Lung (tissue), 12 donors: ENCODE data around the gene TSC1. TPM values are rescaled to one million over a fixed set of nuclear protein-coding genes. Genes with fewer than 3 reads are reported as not detected.

Experiments
- ATAC-seq: fragments of 200-7000 bp; cut with Tn5 transposase; one replicate; pipeline ENCODE4 v1.9.1; 2020; ENCODE audit warnings: moderate number of reproducible peaks; ENCODE audit not compliant: insufficient read depth, low FRiP score
- DNase-seq, 3 donors: peaks; one replicate each; pipeline ENCODE4 v3.0.0-alpha.2; 2013 to 2017
- H3K27ac ChIP-seq, 2 donors: one replicate each; pipeline ENCODE4 v1.5.1; 2013; ENCODE audit warnings: mild to moderate bottlenecking in 2 of 2, moderate library complexity in 2 of 2, control low read depth in 1 of 2, inconsistent platforms in 1 of 2, low read depth in 1 of 2, low read length in 1 of 2
- H3K27me3 ChIP-seq, 3 donors: one replicate each; pipeline ENCODE4 v1.5.1; 2013; ENCODE audit warnings: low read length in 2 of 3; ENCODE audit not compliant: control insufficient read depth in 3 of 3, insufficient read depth in 3 of 3
- H3K36me3 ChIP-seq, 4 donors: one replicate each; pipeline ENCODE4 v1.5.1; 2013; ENCODE audit warnings: low read length in 4 of 4, mild to moderate bottlenecking in 1 of 4, moderate library complexity in 1 of 4; ENCODE audit not compliant: control insufficient read depth in 4 of 4, insufficient read depth in 4 of 4
- H3K4me1 ChIP-seq, 5 donors: one replicate each; pipeline ENCODE4 v1.5.1; 2013; ENCODE audit warnings: low read length in 5 of 5, mild to moderate bottlenecking in 2 of 5, moderate library complexity in 1 of 5; ENCODE audit not compliant: control insufficient read depth in 5 of 5, insufficient read depth in 5 of 5
- H3K4me3 ChIP-seq: one replicate; pipeline ENCODE4 v1.5.1; 2013; ENCODE audit warnings: mild to moderate bottlenecking, control low read depth, moderate library complexity
- H3K9ac ChIP-seq, 2 donors: one replicate each; pipeline ENCODE4 v1.5.1; 2013; ENCODE audit warnings: low read length in 2 of 2, control low read depth in 1 of 2; ENCODE audit not compliant: insufficient read depth in 1 of 2
- H3K9me3 ChIP-seq, 4 donors: one replicate each; pipeline ENCODE4 v1.5.1; 2013; ENCODE audit warnings: low read length in 3 of 4, mild to moderate bottlenecking in 1 of 4, moderate library complexity in 1 of 4; ENCODE audit not compliant: control insufficient read depth in 4 of 4, insufficient read depth in 3 of 4
- WGBS, 2 donors: extraction: QIAGEN DNeasy Blood & Tissue Kit; methylation state at CpG; one replicate each; pipeline ENCODE4 v1.1.7; 2013; 5-methylcytosine and 5-hydroxymethylcytosine counted together
- polyA plus RNA-seq, 2 donors: library from polyadenylated mRNA; stranded (reverse); fragments of 200-250 nt; gene quantifications; one replicate each; pipeline ENCODE4 v1.2.1, GENCODE V29; 2013
- total RNA-seq, 2 donors: library from RNA; depleted of rRNA in 1 of 2; stranded (reverse); fragments of >200 nt in 1 of 2; gene quantifications; one replicate each; pipeline ENCODE4 v1.2.1, GENCODE V29; 2014 to 2021
- TF ChIP-seq, protein P1 (sequence below): IDR thresholded peaks from 2 replicates; pipeline ENCODE4 v1.5.1; 2012; ENCODE audit warnings: mild to moderate bottlenecking; ENCODE audit errors: control extremely low read depth, extremely low read depth
- donor health status: control.
- donor health status: control.
- donor health status: Bipolar disorder and iron deficiency.
- donor health status: healthy.
- donor health status: DM: yes; HTN: yes; CAD: no.

TSC1 gene
- total and polyA plus RNA-seq, 4 donors = 11.4 to 76.6 (median 33.5) TPM

DNA sequence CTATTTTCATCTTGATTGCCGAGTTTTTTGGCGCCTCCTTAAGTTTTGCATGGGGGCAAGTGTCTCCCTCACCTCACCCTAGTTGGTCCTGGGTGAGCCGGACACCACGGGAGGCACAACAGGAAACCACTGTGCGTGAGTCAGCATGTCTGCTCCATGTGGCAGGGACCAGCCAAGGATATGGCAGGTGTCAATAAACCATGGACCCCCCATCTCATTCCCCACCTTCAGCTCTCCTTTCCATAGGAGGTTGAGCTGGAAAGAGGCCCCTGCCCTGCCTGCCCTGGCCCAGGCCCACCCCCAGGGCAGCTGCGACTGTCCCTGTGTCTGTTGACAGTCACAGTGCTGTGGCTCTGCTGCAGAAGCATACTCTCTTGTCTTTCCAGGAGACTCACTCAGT, 62.6 kb downstream of the TSC1 start:
- Histone ChIP-seq H3K4me1 (peaks cover 0 to 9% (median 0%) of the 10 kb centered on the region in 5 donors), H3K36me3 (peaks cover 0 to 4% (median 4%) of the 10 kb centered on the region in 4 donors), H3K27me3 (no peaks in the 10 kb centered on the region), H3K9ac (no peak overlapping the region), H3K4me3 (no peak overlapping the region), H3K9me3 (no peaks in the 10 kb centered on the region), H3K27ac (no peak overlapping the region)
- ATAC-seq (no peak), DNase-seq (no peak)
- TF ChIP-seq, protein P1, sequence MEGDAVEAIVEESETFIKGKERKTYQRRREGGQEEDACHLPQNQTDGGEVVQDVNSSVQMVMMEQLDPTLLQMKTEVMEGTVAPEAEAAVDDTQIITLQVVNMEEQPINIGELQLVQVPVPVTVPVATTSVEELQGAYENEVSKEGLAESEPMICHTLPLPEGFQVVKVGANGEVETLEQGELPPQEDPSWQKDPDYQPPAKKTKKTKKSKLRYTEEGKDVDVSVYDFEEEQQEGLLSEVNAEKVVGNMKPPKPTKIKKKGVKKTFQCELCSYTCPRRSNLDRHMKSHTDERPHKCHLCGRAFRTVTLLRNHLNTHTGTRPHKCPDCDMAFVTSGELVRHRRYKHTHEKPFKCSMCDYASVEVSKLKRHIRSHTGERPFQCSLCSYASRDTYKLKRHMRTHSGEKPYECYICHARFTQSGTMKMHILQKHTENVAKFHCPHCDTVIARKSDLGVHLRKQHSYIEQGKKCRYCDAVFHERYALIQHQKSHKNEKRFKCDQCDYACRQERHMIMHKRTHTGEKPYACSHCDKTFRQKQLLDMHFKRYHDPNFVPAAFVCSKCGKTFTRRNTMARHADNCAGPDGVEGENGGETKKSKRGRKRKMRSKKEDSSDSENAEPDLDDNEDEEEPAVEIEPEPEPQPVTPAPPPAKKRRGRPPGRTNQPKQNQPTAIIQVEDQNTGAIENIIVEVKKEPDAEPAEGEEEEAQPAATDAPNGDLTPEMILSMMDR = no peak
- WGBS, 2 donors = 28 to 61% methylated on average over 6 of the region's 6 CpGs

DNA sequence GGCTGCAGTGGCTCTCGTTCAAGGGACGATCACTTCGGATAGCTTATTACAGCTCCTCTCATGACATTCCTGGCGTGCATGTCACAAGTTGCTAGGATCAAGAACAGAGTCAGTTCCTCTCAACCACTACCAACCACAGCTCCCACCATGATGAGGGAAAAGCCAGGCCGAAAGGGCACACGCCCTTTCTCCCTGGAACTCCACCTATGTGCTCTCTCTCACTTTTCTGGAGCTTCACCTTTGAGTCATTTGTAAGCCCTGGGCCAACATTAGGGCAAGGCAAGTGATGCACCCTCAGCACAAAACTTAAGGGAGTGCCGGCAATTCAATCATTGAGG, 64.1 kb downstream of the TSC1 start:
- ATAC-seq = no peak
- WGBS, 2 donors = 83 to 87% methylated on average over 7 of the region's 7 CpGs
- H3K27ac ChIP-seq = no peak overlapping the region

DNA sequence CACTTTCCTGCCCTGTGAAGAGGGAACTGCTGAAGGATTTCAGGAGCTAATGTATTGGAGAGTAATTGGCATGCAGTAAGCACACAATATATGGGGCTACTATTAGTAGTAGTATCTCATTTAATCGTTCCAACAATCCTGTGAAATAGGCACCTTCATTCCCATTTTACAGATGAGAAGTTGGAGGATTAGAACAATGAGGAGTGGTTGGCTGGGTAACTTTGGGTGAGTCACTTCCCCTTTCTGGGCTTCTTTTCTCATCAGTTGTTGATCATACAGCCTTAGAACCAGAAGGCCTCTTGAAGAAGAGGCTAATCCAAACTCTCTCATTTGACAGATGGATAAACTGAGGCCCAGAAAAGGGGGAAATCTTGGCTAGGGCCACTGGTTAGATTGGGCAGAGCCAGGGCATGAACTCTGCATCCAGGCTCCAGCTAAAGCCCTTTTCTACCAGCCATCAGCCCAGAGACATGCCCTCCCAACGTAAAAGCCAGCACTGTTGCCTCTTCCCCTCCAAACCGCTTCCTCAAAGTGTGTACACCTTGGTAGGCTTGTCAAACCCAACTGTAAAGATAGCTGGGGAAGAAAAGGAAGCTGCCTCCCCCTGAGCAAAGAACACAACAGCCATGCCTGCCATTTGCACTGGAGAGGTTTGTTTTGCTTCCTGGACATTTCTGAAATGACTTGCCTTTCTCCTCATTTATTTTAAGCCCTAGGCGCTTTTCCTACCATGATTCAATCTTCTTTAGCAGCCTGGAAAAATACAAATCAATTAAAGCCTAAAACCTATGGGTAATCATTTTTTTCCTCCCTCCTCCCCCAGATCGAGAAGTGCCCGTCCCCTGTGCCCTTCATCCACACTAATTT, 64.7 kb downstream of the TSC1 start:
- Histone ChIP-seq H3K4me3 (no peak overlapping the region), H3K9ac (peak overlapping the region in 1 of 2 donors; percentile 79), H3K27ac (no peak overlapping the region), H3K36me3 (peaks cover 0 to 4% (median 3%) of the 10 kb centered on the region in 4 donors), H3K27me3 (no peaks in the 10 kb centered on the region), H3K9me3 (no peaks in the 10 kb centered on the region), H3K4me1 (peaks cover 0 to 9% (median 0%) of the 10 kb centered on the region in 5 donors)
- no peak for ATAC-seq
- TF ChIP-seq, protein P1 = no peak
- no peak for DNase-seq
- WGBS, 2 donors = 73 to 86% methylated on average over 6 of the region's 6 CpGs

More for the DNA sequence above, 64.1 kb downstream of the TSC1 start:
- no peak overlapping the region for H3K4me3 ChIP-seq
- TF ChIP-seq, protein P1 = no peak
- no peaks in the 10 kb centered on the region for H3K27me3 ChIP-seq
- peaks cover 0 to 4% (median 3%) of the 10 kb centered on the region in 4 donors for H3K36me3 ChIP-seq
- DNase-seq = no peak
- no peak overlapping the region for H3K9ac ChIP-seq
- H3K4me1 ChIP-seq = peaks cover 0 to 9% (median 0%) of the 10 kb centered on the region in 5 donors
- no peaks in the 10 kb centered on the region for H3K9me3 ChIP-seq
